DND-41 (cell line): ENCODE measurements around the gene ABCD4.
"Not testable (repeated sequence)": the region's sequence is repeated elsewhere in the genome, so short reads cannot be mapped to it uniquely, and the experiment has no call there.

Source experiments
- ATAC-seq: fragments of 200-7000 bp; cut with Tn5 transposase; 3 replicates; pipeline ENCODE4 v1.9.1; 2021; ENCODE audit warnings: low read depth; ENCODE audit not compliant: insufficient read depth
- DNase-seq: peaks from one replicate; pipeline ENCODE4 v3.0.0-alpha.2; 2020
- H2AFZ ChIP-seq: 2 replicates; pipeline ENCODE4 v1.6.0; 2012; ENCODE audit warnings: low read depth, low read length
- H3K27ac ChIP-seq: 2 replicates; pipeline ENCODE4 v1.5.1; 2012; ENCODE audit warnings: low read length, inconsistent platforms
- H3K27me3 ChIP-seq: fragments of 200-600 bp; sonication (generic); 2 replicates; pipeline ENCODE4 v1.6.0; 2012; ENCODE audit warnings: low read length, mild to moderate bottlenecking, inconsistent platforms; ENCODE audit not compliant: insufficient read depth, poor library complexity
- H3K36me3 ChIP-seq: 2 replicates; pipeline ENCODE4 v1.5.1; 2012; ENCODE audit warnings: low read length, inconsistent platforms; ENCODE audit not compliant: insufficient read depth
- H3K4me1 ChIP-seq: 2 replicates; pipeline ENCODE4 v1.5.1; 2012; ENCODE audit warnings: mild to moderate bottlenecking, low read length; ENCODE audit not compliant: insufficient read depth
- H3K4me2 ChIP-seq: 2 replicates; pipeline ENCODE4 v1.6.0; 2012; ENCODE audit warnings: mild to moderate bottlenecking, moderate library complexity, low read length, inconsistent platforms; ENCODE audit not compliant: insufficient read depth
- H3K4me3 ChIP-seq, 2 experiments: fragments of 200-600 bp in 1 of 2; shearing (Covaris generic) in 1 of 2; 2 replicates each; pipeline ENCODE4 v1.5.1; 2012 to 2016; ENCODE audit warnings: inconsistent platforms in 2 of 2, low read length in 2 of 2, mild to moderate bottlenecking in 2 of 2, low read depth in 1 of 2, moderate library complexity in 1 of 2
- H3K79me2 ChIP-seq: 2 replicates; pipeline ENCODE4 v1.6.0; 2012; ENCODE audit warnings: low read length, inconsistent platforms; ENCODE audit not compliant: insufficient read depth
- H3K9ac ChIP-seq: 2 replicates; pipeline ENCODE4 v1.6.0; 2012; ENCODE audit warnings: low read depth, mild to moderate bottlenecking, inconsistent platforms, low read length, moderate library complexity
- H3K9me3 ChIP-seq: 2 replicates; pipeline ENCODE4 v1.5.1; 2012; ENCODE audit warnings: low read length, moderate library complexity, mild to moderate bottlenecking, inconsistent platforms; ENCODE audit not compliant: insufficient read depth, severe bottlenecking
- H4K20me1 ChIP-seq: 2 replicates; pipeline ENCODE4 v1.6.0; 2012; ENCODE audit warnings: low read length; ENCODE audit not compliant: insufficient read depth
- CTCF ChIP-seq: IDR thresholded peaks from 2 replicates; pipeline ENCODE4 v1.5.1; 2012; ENCODE audit warnings: borderline replicate concordance, low read length, moderate library complexity, mild to moderate bottlenecking; ENCODE audit not compliant: poor library complexity, severe bottlenecking; ENCODE audit errors: extremely low read depth
- EZH2 ChIP-seq: IDR thresholded peaks from 3 replicates; pipeline ENCODE4 v1.6.1; 2012; ENCODE audit warnings: borderline replicate concordance, low read depth, mild to moderate bottlenecking, moderate library complexity, low read length, inconsistent platforms; ENCODE audit not compliant: severe bottlenecking

The ABCD4 gene

GRCh38 chr14:74275241-74275841 is 27.4 kb downstream of the ABCD4 start:
- DNase-seq (peak; percentile 70), ATAC-seq (peak; percentile 85)
- TF ChIP-seq CTCF (no peak), EZH2 (no peak)
- Histone ChIP-seq H4K20me1 (no peaks in the 10 kb centered on the region), H3K4me3 (no peak overlapping the region), H3K4me2 (no peak overlapping the region), H3K4me1 (peaks cover 7% of the 10 kb centered on the region), H2AFZ (no peak overlapping the region), H3K9ac (no peak overlapping the region), H3K27me3 (no peaks in the 10 kb centered on the region), H3K79me2 (no peaks in the 10 kb centered on the region), H3K9me3 (no peaks in the 10 kb centered on the region), H3K27ac (no peak overlapping the region), H3K36me3 (no peaks in the 10 kb centered on the region)

- H3K9ac ChIP-seq, result no peak overlapping the region
- H3K27me3 ChIP-seq, result peaks cover 5% of the 10 kb centered on the region
- no peak overlapping the region for H3K4me2 ChIP-seq
- DNase-seq (no peak), ATAC-seq (no peak)
- no peaks in the 10 kb centered on the region for H3K79me2 ChIP-seq
- no peak overlapping the region for H3K27ac ChIP-seq
- TF ChIP-seq EZH2 (no peak), CTCF (no peak)
- no peak overlapping the region for H3K4me3 ChIP-seq
- peaks cover 7% of the 10 kb centered on the region for H3K4me1 ChIP-seq
- H4K20me1 ChIP-seq, result no peaks in the 10 kb centered on the region
- no peaks in the 10 kb centered on the region for H3K36me3 ChIP-seq
- no peak overlapping the region for H2AFZ ChIP-seq
- H3K9me3 ChIP-seq, result no peaks in the 10 kb centered on the region
These were observed 31.4 kb downstream of the ABCD4 start for GRCh38 chr14:74271365-74271764.

GRCh38 chr14:74270382-74271177 is 32.2 kb downstream of the ABCD4 start:
- H3K27me3 ChIP-seq, H2AFZ ChIP-seq, H3K4me1 ChIP-seq, H3K4me3 ChIP-seq, H3K4me2 ChIP-seq, ATAC-seq, H3K9ac ChIP-seq, H3K79me2 ChIP-seq, H3K9me3 ChIP-seq, H4K20me1 ChIP-seq, H3K27ac ChIP-seq, DNase-seq, H3K36me3 ChIP-seq: not testable (repeated sequence)

- ATAC-seq, result no peak
- H3K27ac ChIP-seq, result no peak overlapping the region
- no peak overlapping the region for H3K4me2 ChIP-seq
- H3K9ac ChIP-seq, result no peak overlapping the region
- no peak for DNase-seq
- peaks cover 5% of the 10 kb centered on the region for H3K27me3 ChIP-seq
- no peaks in the 10 kb centered on the region for H3K9me3 ChIP-seq
- H3K4me3 ChIP-seq, result no peak overlapping the region
- no peaks in the 10 kb centered on the region for H3K4me1 ChIP-seq
- no peak overlapping the region for H2AFZ ChIP-seq
- H4K20me1 ChIP-seq, result no peaks in the 10 kb centered on the region; the same call in 1 of the 2 replicates
- no peaks in the 10 kb centered on the region for H3K36me3 ChIP-seq
- no peaks in the 10 kb centered on the region for H3K79me2 ChIP-seq
- TF ChIP-seq CTCF, result no peak
- no peak for TF ChIP-seq EZH2
These were observed 35.1 kb downstream of the ABCD4 start for GRCh38 chr14:74267588-74267987.
